Neural cell (in vitro differentiated cells): Measurements from ENCODE around the gene SH3RF1. TPM values are rescaled to one million over a fixed set of nuclear protein-coding genes. Genes with fewer than 3 reads are reported as not detected.

Source experiments
- H2AFZ ChIP-seq: fragments of 200-600, 300-800 bp; sonication (generic), shearing (Covaris generic); 2 replicates; pipeline ENCODE4 v1.6.0; 2014; ENCODE audit warnings: low read depth, mild to moderate bottlenecking, antibody characterized with exemption, low read length, moderate library complexity
- H3F3A ChIP-seq: fragments of 200-600 bp; shearing (Covaris generic); 2 replicates; pipeline ENCODE4 v1.6.1; 2016; ENCODE audit warnings: mild to moderate bottlenecking, moderate library complexity, mixed read lengths, antibody characterized with exemption, low read length; ENCODE audit not compliant: insufficient read depth, poor library complexity, severe bottlenecking
- H3K27ac ChIP-seq: fragments of 200-600, 300-800 bp; sonication (generic), shearing (Covaris generic); 2 replicates; pipeline ENCODE4 v1.5.1; 2014; ENCODE audit warnings: mild to moderate bottlenecking, low read length, moderate library complexity
- H3K27me3 ChIP-seq: fragments of 300-800, 200-600 bp; sonication (generic), shearing (Covaris generic); 2 replicates; pipeline ENCODE4 v1.6.0; 2014; ENCODE audit warnings: mild to moderate bottlenecking, low read depth, low read length, moderate library complexity; ENCODE audit not compliant: insufficient read depth
- H3K36me3 ChIP-seq: fragments of 300-800, 200-600 bp; sonication (generic), shearing (Covaris generic); 2 replicates; pipeline ENCODE4 v1.5.1; 2014; ENCODE audit warnings: mild to moderate bottlenecking, antibody characterized with exemption, low read length, moderate library complexity; ENCODE audit not compliant: insufficient read depth
- H3K4me2 ChIP-seq: fragments of 300-800, 200-600 bp; sonication (generic), shearing (Covaris generic); 2 replicates; pipeline ENCODE4 v1.6.0; 2014; ENCODE audit warnings: mild to moderate bottlenecking, low read length
- H3K4me3 ChIP-seq: fragments of 300-800, 200-600 bp; sonication (generic), shearing (Covaris generic); 2 replicates; pipeline ENCODE4 v1.5.1; 2014; ENCODE audit warnings: mild to moderate bottlenecking, low read length, moderate library complexity
- H3K79me2 ChIP-seq: fragments of 200-600 bp; shearing (Covaris generic); replicated peaks from 2 replicates; pipeline ENCODE4 v1.6.0; 2014; ENCODE audit warnings: mild to moderate bottlenecking, low read length, moderate library complexity; ENCODE audit not compliant: insufficient read depth
- H3K9ac ChIP-seq: fragments of 300-800, 200-600 bp; sonication (generic), shearing (Covaris generic); 2 replicates; pipeline ENCODE4 v1.6.1; 2016; ENCODE audit warnings: mild to moderate bottlenecking, low read length, mixed read lengths
- H3K9me2 ChIP-seq: fragments of 200-600 bp; shearing (Covaris generic); 2 replicates; pipeline ENCODE4 v1.6.1; 2016; ENCODE audit warnings: mild to moderate bottlenecking, low read length, mixed read lengths; ENCODE audit not compliant: insufficient read depth
- H3K9me3 ChIP-seq: fragments of 200-600, 300-800 bp; sonication (generic), shearing (Covaris generic); 2 replicates; pipeline ENCODE4 v1.6.1; 2016; ENCODE audit warnings: mild to moderate bottlenecking, mixed run types, low read length, moderate library complexity, mixed read lengths
- H4K20me1 ChIP-seq: fragments of 200-600 bp; shearing (Covaris generic); 2 replicates; pipeline ENCODE4 v1.6.1; 2016; ENCODE audit warnings: mild to moderate bottlenecking, mixed run types; ENCODE audit not compliant: insufficient read depth
- EP300 ChIP-seq: fragments of 450-650 bp; conservative IDR thresholded peaks from 2 replicates; pipeline ENCODE4 v1.6.1; 2014; ENCODE audit warnings: antibody characterized with exemption, mild to moderate bottlenecking, moderate library complexity; ENCODE audit not compliant: poor library complexity, severe bottlenecking
- EZH2 ChIP-seq: fragments of 200-600, 300-800 bp; shearing (Covaris generic), sonication (generic); IDR thresholded peaks from 2 replicates; pipeline ENCODE4 v1.6.1; 2014; ENCODE audit warnings: antibody characterized with exemption, low read length, borderline replicate concordance, mild to moderate bottlenecking; ENCODE audit not compliant: insufficient read depth, poor library complexity, severe bottlenecking
- MXI1 ChIP-seq: fragments of 450-650 bp; conservative IDR thresholded peaks from 2 replicates; pipeline ENCODE4 v1.6.1; 2014; ENCODE audit warnings: antibody characterized with exemption, mild to moderate bottlenecking; ENCODE audit not compliant: poor library complexity, severe bottlenecking
- POLR2AphosphoS5 ChIP-seq: IDR thresholded peaks from 2 replicates; pipeline ENCODE4 v1.6.1; 2012
- RAD21 ChIP-seq: fragments of 450-650 bp; conservative IDR thresholded peaks from 2 replicates; pipeline ENCODE4 v1.6.1; 2014; ENCODE audit warnings: antibody characterized with exemption, mild to moderate bottlenecking, moderate library complexity
- SMC3 ChIP-seq: fragments of 450-650 bp; conservative IDR thresholded peaks from 2 replicates; pipeline ENCODE4 v1.6.1; 2014; ENCODE audit warnings: antibody characterized with exemption, mild to moderate bottlenecking, moderate library complexity; ENCODE audit not compliant: poor library complexity
- TAF1 ChIP-seq: IDR thresholded peaks from 2 replicates; pipeline ENCODE4 v1.6.1; 2012; ENCODE audit warnings: low read depth
- polyA plus RNA-seq: library from polyadenylated mRNA; depleted of rRNA; stranded (reverse); fragments of >200 nt; gene quantifications from 2 replicates; pipeline ENCODE4 v1.2.3, GENCODE V29; 2014
- TF ChIP-seq, protein P1 (sequence below): IDR thresholded peaks from 2 replicates; pipeline ENCODE4 v1.6.1; 2012; ENCODE audit warnings: borderline replicate concordance
- TF ChIP-seq, protein P2 (sequence below): fragments of 450-650 bp; IDR thresholded peaks from 2 replicates; pipeline ENCODE4 v1.5.1; 2014; ENCODE audit warnings: antibody characterized with exemption, mild to moderate bottlenecking, moderate library complexity; ENCODE audit not compliant: poor library complexity, severe bottlenecking

The SH3RF1 gene
- polyA plus RNA-seq, 1 donor from 2014 or later = 3.1 TPM

GRCh38 chr4:169239221-169239905 lies 31.4 kb downstream of the SH3RF1 start:
- H3K4me2 ChIP-seq = no peak overlapping the region
- peaks cover 50% of the 10 kb centered on the region for H3K79me2 ChIP-seq
- no peaks in the 10 kb centered on the region for H3F3A ChIP-seq
- TF ChIP-seq RAD21 (no peak), EP300 (no peak), EZH2 (no peak), SMC3 (no peak), POLR2AphosphoS5 (no peak), MXI1 (no peak), TAF1 (no peak)
- TF ChIP-seq, protein P1, sequence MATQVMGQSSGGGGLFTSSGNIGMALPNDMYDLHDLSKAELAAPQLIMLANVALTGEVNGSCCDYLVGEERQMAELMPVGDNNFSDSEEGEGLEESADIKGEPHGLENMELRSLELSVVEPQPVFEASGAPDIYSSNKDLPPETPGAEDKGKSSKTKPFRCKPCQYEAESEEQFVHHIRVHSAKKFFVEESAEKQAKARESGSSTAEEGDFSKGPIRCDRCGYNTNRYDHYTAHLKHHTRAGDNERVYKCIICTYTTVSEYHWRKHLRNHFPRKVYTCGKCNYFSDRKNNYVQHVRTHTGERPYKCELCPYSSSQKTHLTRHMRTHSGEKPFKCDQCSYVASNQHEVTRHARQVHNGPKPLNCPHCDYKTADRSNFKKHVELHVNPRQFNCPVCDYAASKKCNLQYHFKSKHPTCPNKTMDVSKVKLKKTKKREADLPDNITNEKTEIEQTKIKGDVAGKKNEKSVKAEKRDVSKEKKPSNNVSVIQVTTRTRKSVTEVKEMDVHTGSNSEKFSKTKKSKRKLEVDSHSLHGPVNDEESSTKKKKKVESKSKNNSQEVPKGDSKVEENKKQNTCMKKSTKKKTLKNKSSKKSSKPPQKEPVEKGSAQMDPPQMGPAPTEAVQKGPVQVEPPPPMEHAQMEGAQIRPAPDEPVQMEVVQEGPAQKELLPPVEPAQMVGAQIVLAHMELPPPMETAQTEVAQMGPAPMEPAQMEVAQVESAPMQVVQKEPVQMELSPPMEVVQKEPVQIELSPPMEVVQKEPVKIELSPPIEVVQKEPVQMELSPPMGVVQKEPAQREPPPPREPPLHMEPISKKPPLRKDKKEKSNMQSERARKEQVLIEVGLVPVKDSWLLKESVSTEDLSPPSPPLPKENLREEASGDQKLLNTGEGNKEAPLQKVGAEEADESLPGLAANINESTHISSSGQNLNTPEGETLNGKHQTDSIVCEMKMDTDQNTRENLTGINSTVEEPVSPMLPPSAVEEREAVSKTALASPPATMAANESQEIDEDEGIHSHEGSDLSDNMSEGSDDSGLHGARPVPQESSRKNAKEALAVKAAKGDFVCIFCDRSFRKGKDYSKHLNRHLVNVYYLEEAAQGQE = no peak
- TF ChIP-seq, protein P2, sequence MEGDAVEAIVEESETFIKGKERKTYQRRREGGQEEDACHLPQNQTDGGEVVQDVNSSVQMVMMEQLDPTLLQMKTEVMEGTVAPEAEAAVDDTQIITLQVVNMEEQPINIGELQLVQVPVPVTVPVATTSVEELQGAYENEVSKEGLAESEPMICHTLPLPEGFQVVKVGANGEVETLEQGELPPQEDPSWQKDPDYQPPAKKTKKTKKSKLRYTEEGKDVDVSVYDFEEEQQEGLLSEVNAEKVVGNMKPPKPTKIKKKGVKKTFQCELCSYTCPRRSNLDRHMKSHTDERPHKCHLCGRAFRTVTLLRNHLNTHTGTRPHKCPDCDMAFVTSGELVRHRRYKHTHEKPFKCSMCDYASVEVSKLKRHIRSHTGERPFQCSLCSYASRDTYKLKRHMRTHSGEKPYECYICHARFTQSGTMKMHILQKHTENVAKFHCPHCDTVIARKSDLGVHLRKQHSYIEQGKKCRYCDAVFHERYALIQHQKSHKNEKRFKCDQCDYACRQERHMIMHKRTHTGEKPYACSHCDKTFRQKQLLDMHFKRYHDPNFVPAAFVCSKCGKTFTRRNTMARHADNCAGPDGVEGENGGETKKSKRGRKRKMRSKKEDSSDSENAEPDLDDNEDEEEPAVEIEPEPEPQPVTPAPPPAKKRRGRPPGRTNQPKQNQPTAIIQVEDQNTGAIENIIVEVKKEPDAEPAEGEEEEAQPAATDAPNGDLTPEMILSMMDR = no peak
- no peaks in the 10 kb centered on the region for H4K20me1 ChIP-seq
- no peak overlapping the region for H3K4me3 ChIP-seq
- H3K9me3 ChIP-seq = no peaks in the 10 kb centered on the region
- H3K27me3 ChIP-seq = no peaks in the 10 kb centered on the region
- no peak overlapping the region for H3K27ac ChIP-seq
- H3K9ac ChIP-seq = no peak overlapping the region
- no peaks in the 10 kb centered on the region for H3K9me2 ChIP-seq
- no peak overlapping the region for H2AFZ ChIP-seq
- no peaks in the 10 kb centered on the region for H3K36me3 ChIP-seq

DNA sequence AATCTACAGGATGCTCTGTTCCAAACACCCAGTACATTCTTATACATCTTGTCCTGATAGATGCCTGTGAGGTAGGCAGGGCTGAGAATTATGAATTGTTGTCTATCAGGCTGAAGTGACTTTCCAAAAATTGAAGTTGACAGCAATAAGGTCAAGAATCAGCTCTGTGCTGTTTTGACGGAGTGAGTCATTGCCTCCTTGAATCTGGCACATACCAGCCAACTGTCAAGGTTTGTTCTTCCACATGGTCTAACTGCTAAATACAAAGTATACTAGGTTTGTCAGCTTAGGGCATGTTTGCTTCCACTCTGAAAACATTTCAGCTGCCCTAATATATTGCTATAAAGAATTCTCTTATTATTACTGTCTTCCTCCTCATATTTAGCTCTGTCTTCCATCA lies 32.3 kb downstream of the SH3RF1 start:
- H3K4me2 ChIP-seq = no peak overlapping the region

More for the DNA sequence above, 32.3 kb downstream of the SH3RF1 start:
- Histone ChIP-seq H3K9me3 (no peaks in the 10 kb centered on the region), H3K4me3 (no peak overlapping the region), H2AFZ (no peak overlapping the region), H3K27me3 (no peaks in the 10 kb centered on the region), H3K27ac (peak overlapping the region; percentile 2), H3K9ac (no peak overlapping the region), H3K9me2 (no peaks in the 10 kb centered on the region), H3K36me3 (no peaks in the 10 kb centered on the region), H3F3A (no peaks in the 10 kb centered on the region), H3K79me2 (peaks cover 57% of the 10 kb centered on the region), H4K20me1 (no peaks in the 10 kb centered on the region)
- TF ChIP-seq TAF1 (no peak), EZH2 (no peak), MXI1 (no peak), POLR2AphosphoS5 (no peak), RAD21 (no peak), EP300 (no peak), SMC3 (no peak)
- TF ChIP-seq, protein P1 = no peak
- TF ChIP-seq, protein P2 = no peak
